ENCODE results near the gene ERICH6.

Gene ERICH6

GRCh38 chr3:150703756-150704344 lies at the start of gene ERICH6:
TSS of gene ERICH6 (minus strand) at chr3:150703920. CDS start at chr3:150703898, 22 bp downstream.
- peak; percentile 71 for DNase-seq (ENCODE audit: low read depth in 2 of 2)

GRCh38 chr3:150751781-150752263 lies 48.1 kb upstream of the ERICH6 start:
- no peak for DNase-seq (ENCODE audit: low read depth in 2 of 2)

GRCh38 chr3:150749255-150749654 lies 45.5 kb upstream of the ERICH6 start:
- DNase-seq (ENCODE audit: low read depth in 2 of 2) = no peak

- DNase-seq (ENCODE audit: low read depth in 2 of 2) = no peak
Observed at GRCh38 chr3:150748684-150749047, 44.9 kb upstream of the ERICH6 start.

- no peak for DNase-seq (ENCODE audit: low read depth in 2 of 2)
Observed at GRCh38 chr3:150747886-150748683, 44.4 kb upstream of the ERICH6 start.

- DNase-seq (ENCODE audit: low read depth in 2 of 2) = no peak
Observed at GRCh38 chr3:150746791-150747590, 43.3 kb upstream of the ERICH6 start.

GRCh38 chr3:150745832-150746231 lies 42.1 kb upstream of the ERICH6 start:
- no peak for DNase-seq (ENCODE audit: low read depth in 2 of 2)

GRCh38 chr3:150744919-150745211 lies 41.1 kb upstream of the ERICH6 start:
- no peak for DNase-seq (ENCODE audit: low read depth in 2 of 2)

GRCh38 chr3:150744041-150744918 lies 40.6 kb upstream of the ERICH6 start:
- no peak for DNase-seq (ENCODE audit: low read depth in 2 of 2)

- peak in 1 of 2 experiments; percentile 22 for DNase-seq (ENCODE audit: low read depth in 2 of 2)
Observed at GRCh38 chr3:150743508-150743907, 39.8 kb upstream of the ERICH6 start.

- no peak for DNase-seq (ENCODE audit: low read depth in 2 of 2)
Observed at GRCh38 chr3:150742679-150743078, 39.0 kb upstream of the ERICH6 start.

GRCh38 chr3:150742141-150742523 lies 38.4 kb upstream of the ERICH6 start:
- no peak for DNase-seq (ENCODE audit: low read depth in 2 of 2)

GRCh38 chr3:150741497-150742140 lies 37.9 kb upstream of the ERICH6 start:
- DNase-seq (ENCODE audit: low read depth in 2 of 2) = no peak

GRCh38 chr3:150740733-150741496 lies 37.2 kb upstream of the ERICH6 start:
- no peak for DNase-seq (ENCODE audit: low read depth in 2 of 2)

GRCh38 chr3:150739877-150740645 lies 36.3 kb upstream of the ERICH6 start:
- DNase-seq (ENCODE audit: low read depth in 2 of 2) = no peak

GRCh38 chr3:150739200-150739863 lies 35.6 kb upstream of the ERICH6 start:
- no peak for DNase-seq (ENCODE audit: low read depth in 2 of 2)

GRCh38 chr3:150738688-150739087 lies 35.0 kb upstream of the ERICH6 start:
- DNase-seq (ENCODE audit: low read depth in 2 of 2) = no peak

- no peak for DNase-seq (ENCODE audit: low read depth in 2 of 2)
Observed at GRCh38 chr3:150737874-150738679, 34.4 kb upstream of the ERICH6 start.

Measured in fibroblast of skin of left biceps (primary cell).